Hepatocyte (in vitro differentiated cells): Measurements from ENCODE around the gene ADAMTS2.

Experiments used
- EZH2 ChIP-seq: fragments of 200-600 bp; sonication (generic); IDR thresholded peaks from 2 replicates; pipeline ENCODE4 v1.6.1; 2016; ENCODE audit warnings: antibody characterized with exemption, mild to moderate bottlenecking, borderline replicate concordance
- EZH2phosphoT487 ChIP-seq: fragments of 200-600 bp; sonication (generic); IDR thresholded peaks from one replicate; pipeline ENCODE4 v1.6.1; 2018; ENCODE audit warnings: antibody characterized with exemption, mild to moderate bottlenecking, low read depth, moderate library complexity; ENCODE audit not compliant: unreplicated experiment, severe bottlenecking
- TF ChIP-seq, protein P1 (sequence below): fragments of 200-600 bp; sonication (generic); IDR thresholded peaks from 2 replicates; pipeline ENCODE4 v1.5.1; 2016; ENCODE audit warnings: antibody characterized with exemption, mild to moderate bottlenecking; ENCODE audit not compliant: poor library complexity

GRCh38 chr5:179135006-179135405 lies 210.3 kb downstream of the ADAMTS2 start:
- TF ChIP-seq, protein P1, sequence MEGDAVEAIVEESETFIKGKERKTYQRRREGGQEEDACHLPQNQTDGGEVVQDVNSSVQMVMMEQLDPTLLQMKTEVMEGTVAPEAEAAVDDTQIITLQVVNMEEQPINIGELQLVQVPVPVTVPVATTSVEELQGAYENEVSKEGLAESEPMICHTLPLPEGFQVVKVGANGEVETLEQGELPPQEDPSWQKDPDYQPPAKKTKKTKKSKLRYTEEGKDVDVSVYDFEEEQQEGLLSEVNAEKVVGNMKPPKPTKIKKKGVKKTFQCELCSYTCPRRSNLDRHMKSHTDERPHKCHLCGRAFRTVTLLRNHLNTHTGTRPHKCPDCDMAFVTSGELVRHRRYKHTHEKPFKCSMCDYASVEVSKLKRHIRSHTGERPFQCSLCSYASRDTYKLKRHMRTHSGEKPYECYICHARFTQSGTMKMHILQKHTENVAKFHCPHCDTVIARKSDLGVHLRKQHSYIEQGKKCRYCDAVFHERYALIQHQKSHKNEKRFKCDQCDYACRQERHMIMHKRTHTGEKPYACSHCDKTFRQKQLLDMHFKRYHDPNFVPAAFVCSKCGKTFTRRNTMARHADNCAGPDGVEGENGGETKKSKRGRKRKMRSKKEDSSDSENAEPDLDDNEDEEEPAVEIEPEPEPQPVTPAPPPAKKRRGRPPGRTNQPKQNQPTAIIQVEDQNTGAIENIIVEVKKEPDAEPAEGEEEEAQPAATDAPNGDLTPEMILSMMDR = no peak
- TF ChIP-seq EZH2phosphoT487 (no peak), EZH2 (no peak)
